ENCODE measurements around the gene GART.

Gene GART

DNA sequence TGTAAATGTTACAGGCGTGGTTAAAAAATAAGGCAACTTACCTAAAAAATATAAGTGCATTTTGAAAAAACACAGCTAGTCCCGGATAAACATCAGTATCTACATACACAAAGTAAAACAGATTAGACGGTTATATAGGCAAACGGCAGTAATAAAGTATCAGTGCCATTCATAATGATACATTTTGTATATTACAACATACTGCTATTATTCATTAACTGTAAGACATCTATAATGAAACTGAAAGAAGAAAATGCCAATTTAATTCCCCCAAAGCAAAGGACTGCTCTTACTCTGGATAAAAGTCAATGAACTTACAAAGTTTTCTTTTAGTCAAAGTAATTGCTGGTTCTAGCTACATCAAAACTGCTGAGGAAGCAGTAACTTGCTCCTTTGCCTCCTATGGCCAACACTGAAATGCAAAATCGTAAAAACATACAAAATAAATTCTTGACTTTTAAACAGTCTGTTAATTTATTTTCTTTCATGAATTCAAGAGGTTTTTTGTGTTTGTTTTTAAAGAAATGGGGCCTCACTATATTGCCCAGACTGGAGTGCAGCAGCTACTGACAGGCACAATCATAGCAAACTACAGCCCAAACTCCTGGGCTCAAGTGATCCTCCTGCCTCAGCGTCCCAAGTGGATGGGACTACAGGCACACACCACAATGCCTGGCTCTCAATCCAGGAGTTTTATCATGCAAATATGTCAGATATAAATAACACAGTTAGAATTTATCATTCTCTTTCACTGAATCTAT lies 86.1 kb downstream of the GART start:
- H3K36me3 ChIP-seq (replicated peaks), result peaks cover 17% of the 10 kb centered on the region
- H3K9me3 ChIP-seq, result no peaks in the 10 kb centered on the region
- in situ Hi-C loops (cut with MboI; ENCODE audit: low sequenced_read_pairs), result no loop called here
- no peak overlapping the region for H3K4me3 ChIP-seq
- no peaks in the 10 kb centered on the region for H3K27me3 ChIP-seq (ENCODE audit: low read depth)
- peak; percentile 22 to 24 for DNase-seq (ENCODE audit: low spot score in 2 of 2)
- peaks cover 4% of the 10 kb centered on the region; the same call in 1 of the 2 replicates for H3K4me1 ChIP-seq
